GM19372 (cell line): ENCODE data around the gene KAZN.

Experiments used
- ATAC-seq: cut with Tn5 transposase; IDR thresholded peaks from one replicate; pipeline ENCODE4 v1.9.1; 2021; ENCODE audit warnings: mild to moderate bottlenecking, low read depth, moderate library complexity; ENCODE audit not compliant: unreplicated experiment

Gene KAZN

DNA sequence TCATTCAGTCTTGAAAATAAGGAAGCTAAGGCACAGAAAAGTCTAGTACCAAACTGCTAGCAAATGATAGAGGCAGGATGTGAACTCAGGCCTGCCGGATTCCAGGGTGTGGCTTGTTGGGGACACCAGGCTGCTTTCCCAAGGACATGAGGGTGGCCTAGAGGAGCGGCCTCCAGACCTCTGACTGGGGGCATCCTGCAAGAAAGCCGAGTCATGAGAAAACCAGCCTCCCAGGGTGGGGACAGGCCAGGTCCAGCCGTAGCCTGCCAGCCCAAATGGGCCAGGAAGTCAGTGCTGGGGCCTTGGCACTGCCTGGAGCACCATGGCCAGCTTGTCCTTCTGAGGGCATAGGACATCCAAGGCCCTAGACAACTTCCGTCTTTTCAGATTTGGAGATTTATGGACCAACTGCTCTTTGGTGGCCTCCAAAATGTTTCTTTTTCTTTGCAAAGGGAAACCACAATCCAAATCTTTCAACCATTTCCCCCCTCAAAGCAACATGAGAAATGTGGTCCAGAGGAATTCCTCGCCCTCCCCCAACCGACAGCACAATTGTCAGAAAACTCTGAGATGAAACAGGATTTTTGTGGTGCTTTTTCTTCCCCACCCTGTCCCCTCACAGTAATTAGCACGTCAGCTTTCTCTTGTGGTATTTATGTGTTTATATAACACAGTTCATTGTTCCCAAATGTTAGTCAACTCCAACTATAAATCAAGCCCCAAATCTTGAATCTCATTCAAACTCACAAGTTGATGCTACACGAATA, 212.3 kb downstream of the KAZN start:
- ATAC-seq = no peak

DNA sequence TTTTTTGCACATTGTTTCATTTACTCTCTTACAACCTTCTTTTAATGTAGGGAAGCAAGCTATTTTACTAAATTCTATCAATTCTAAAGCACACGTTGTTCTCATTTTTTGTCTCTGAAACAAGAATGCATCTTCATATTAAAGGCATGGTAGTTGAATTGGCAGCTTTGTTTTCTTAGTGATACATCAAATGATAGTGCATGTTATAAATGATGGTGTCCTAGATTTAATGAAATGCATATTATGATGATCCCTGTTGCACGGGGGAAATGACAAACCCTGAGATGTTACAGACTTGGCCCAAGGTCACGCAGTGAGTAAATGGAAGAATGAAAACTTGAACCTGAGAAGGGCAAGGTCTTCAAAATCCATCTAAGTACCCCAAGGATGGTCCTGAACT, 213.1 kb downstream of the KAZN start:
- ATAC-seq = no peak

DNA sequence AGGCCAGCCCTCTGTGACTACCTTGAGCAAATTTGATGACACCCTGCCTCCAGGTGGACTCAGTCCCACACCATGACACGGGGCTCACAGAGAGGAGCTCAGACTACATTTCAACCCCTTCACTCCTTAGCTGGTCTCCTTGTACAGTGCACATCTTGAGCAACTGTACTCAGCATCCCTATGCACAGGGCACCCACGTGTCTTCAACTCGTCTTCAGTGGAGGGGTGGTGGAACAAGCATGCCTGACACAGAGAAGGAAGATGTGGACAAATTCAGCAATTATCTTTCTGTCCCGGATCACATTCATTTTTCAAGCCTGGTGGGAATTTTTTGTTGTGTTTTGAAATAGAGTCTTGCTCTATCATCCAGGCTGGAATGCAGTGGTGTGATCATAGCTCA, 213.7 kb downstream of the KAZN start:
- ATAC-seq = no peak

DNA sequence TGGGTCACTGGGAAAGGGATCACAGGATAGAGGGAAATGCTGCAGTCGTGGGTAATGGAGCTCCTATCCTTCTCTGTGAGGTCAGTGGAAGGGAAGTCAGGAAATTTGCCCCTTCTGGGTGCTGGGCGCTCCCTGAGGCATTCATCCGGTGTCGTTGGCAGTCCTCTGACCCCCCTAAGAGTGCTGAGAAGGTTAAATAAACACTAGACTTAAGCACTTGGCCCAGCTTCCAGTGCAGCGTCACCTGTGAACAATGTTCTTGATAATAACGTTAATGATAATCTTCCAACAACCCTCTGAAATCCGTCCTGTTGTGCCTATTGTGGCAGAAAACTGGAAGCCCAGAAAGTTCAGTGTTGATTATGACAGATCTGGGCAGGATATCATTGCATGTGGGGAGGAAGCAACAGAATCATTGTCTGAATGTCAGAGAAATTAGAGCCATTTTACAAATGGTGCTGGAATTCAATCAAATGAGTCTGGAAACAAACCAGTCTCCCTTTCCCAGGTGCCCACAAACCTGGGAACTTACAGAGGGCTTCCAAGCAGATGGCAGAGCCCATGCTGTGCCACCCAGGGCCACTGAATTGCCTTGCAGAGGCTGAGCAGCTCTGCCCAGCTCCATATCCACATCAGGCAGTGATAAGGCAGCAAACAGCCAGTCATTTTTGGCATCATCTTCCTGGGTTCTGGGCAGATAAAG, 216.8 kb downstream of the KAZN start:
- ATAC-seq = no peak

DNA sequence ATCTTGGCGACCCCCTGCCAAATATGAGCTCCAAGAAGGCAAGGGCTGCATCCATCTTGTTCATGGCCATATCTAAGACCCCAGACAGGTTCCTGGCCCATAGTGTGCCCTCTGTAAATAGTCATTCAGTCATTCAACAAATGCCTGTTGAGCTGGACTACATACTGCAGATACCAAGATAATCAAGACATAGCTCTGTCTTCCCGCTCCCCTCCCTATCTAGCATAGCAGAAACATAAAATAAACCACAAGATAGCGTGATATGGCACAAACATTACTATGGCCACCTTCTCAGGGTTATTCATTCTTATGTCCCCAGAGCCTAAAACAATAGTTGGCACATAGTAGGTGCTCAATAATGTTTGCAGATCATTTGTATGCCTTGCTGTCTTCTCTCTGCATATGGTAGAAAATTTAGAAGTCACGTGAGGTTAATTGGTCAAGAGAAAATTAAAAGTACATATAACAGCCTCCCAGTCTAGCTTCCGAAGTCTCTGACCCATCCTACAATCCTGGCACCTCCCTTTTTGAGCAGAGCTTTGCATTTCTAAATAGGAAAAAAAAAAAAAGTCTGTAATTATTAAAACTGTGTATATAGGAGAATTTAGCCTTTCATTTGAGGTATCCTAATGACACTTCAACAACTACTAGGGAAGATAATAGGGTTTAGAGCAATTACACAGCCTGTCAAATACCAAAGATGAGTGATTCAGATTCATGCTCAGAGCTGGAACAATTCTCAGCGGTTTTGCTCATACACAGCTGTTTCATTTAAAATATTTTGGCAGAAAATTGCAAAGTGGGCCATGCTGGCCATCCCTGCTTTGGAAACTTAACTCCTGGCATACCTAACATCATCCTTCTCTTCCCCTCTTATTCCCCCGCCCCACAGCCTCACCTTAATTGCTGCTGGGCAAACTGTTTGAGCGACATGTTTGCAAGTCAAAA, 219.0 kb downstream of the KAZN start:
- no peak for ATAC-seq

DNA sequence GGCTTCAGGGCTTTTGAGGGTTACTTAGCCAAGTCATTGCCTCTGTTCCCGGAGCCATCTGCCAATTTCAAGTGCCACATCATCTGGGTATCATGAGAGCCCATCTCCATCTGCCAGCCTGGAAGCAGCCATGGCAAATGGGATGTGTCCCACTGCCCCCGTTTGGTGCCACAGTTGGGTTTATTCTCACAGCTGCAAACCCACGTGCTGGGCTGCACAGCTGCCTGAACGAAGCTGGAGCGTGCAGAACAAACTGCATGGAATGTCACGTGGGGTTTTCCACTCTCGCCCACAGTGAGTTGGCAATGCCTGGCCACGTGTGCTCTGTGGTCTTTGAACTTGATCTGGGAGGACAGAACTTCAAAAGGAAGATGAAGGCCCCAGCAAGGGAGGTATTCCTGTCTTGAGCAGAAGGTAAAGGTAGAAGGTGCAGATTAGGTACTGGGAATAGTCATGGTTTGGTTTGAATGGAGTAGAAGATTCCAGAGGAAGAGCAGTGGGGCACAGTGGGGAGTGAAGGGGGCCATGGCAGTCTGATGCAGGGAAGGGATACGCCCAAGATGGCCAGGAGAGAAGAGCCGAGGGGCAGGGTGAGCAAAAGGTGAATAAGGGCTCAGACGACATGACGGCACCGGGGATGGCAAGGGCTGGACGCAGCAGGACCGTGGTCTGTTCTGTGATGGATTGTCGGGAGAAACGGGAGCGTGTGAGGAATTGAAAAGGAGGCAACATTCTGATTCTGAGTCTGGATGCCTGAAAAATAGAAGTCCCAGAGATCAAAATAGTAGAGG, 222.0 kb downstream of the KAZN start:
- no peak for ATAC-seq

DNA sequence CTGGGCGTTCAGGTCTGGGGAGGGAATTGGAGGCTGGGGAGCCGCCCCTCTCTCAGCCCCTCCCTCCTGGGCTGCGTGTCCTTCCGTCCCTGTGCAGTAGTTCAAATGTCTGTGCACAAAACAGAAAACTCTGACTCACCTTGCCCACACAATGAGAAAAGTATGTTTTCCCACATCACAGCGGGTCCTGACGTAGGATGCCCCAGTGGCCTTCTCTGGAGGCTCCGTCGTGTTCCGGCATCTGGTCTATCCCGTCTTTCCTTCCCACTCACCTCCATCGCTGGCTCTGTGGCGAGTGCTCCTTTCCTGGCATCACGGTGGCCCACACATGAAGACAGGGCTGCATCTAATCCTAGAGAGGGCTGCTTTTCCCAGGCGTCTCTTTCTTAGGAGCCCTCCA, 224.0 kb downstream of the KAZN start:
- ATAC-seq = no peak

DNA sequence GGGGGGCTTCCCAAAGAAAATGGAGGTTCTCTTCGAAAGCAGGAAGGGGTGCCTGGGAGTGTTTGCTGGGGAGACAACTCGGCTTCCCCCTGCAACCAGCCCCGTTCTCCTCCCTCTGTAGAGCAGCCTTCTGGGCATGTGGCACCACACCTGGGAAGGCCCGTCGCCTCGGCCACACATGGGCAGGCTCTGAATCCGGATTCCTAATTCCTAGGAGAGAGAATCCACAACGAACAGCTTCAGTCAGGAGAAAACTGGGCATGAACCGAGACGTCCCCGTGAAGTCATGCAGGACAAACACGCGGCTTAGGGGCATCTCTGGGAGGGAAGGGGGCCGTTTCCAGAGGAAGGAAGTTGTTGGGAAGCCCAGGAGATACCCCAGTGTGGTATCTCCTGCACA, 224.5 kb downstream of the KAZN start:
- no peak for ATAC-seq

DNA sequence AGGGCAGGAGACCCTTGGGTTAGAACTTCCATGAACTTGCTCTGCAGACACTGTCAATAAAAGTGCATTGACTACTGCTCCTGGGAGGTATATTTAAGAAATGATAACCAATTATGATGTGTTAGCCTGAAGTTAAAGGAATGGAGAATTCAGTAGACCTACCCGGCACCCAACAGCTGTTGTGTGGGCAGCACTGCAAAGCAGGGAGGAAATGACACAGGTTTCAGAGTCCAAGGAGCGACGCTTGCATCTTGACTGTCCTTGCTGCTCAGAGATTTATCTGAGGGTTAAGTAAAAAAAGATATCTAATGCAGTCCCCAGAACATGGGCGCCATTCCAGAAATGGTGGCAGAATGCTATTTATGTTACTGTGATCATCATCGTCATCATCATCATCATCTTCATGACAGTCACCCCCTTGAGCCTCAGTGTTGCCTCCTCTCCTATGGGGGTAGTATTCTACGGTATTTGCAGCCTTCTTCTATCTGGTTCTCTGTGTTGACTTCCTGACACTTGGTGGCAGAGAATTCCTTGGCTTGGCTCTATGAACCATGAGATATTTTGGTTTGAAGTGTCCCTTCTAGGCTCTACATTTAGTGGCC, 225.9 kb downstream of the KAZN start:
- no peak for ATAC-seq

DNA sequence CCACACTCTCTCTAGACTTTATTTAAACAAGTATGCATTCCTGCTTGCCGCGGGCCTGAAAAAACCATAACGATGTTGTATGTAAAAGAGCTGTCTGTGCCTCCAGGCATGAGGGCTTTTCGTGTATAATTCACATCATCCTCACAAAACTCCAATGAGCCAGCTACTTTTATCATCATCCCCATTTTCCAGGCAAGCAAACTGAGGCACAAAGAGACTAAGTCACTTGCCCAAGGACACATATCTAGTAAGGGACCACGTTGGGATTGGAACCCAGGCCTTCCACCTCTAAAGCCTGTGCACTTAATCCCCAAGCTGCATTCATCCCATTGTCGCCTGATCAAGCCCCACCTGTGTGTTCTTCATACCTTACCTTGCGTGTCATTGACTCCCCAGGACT, 226.9 kb downstream of the KAZN start:
- ATAC-seq = no peak

DNA sequence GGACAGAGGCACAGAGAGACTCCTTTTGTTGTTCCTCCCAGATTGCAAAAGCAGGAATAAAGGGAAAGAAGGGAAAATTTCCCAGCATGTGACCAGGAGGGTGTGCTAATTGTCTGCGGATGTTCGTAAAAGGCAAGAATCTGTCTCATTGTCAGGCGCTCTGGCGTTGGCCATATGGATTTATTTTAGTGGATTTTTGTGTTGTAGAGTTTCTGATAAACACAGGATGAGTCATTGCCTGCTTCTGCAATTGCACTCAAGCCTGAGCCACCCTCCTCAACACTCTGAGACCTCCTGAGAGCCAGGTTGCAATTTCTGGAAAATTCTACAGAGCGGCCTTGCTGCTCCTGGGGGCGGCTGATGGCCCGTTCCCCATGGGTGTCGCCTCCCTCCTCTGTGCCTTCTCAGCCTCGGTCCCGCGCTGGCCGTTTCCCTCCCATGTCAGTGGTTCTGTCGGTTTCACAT, 227.7 kb downstream of the KAZN start:
- ATAC-seq = no peak

DNA sequence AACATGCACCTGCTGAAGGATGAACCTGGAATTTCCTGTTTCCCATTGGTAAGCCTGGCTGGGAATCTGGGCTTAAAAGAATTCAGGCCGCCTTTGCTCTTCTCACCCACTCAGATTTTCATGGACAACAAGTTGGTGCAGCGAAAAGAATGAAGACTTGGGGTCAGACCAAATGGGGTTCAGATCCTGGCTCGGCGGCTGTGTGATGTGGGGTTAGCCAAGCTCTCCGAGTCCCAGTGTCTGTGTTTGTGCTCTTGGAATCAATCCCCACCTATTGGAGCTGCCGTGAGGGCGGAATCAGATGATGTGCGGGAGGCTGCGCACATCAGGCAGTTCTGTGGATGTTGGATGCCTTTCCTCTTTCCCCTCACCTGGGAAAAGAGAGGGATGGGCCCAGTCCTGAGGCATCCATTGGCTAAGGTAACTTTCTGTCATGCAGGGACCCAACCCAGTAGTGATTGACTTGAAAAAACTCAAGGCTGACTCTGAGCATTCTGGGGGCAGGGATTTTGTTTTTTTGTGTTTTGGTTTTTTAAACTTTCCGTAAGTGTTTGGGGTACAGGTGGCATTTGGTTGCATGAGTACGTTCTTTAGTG, 228.3 kb downstream of the KAZN start:
- no peak for ATAC-seq

DNA sequence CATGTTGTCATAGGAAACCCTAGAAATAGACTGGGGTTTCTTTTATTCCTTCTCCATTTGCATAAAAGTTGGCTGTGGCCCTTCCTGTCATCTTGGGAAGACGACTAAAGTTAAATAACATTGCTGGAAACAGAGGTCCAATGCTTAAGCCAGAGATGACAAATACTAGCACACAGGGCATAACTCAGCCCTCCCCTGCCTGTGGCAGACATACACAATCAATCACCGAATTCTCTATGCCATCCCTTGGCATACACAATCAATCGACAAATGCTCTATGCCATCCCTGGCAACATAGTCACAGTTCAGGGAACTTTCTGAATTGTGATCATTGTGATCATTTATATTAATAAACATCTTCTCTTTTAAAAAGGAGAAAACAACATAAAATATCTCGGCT, 229.4 kb downstream of the KAZN start:
- no peak for ATAC-seq

DNA sequence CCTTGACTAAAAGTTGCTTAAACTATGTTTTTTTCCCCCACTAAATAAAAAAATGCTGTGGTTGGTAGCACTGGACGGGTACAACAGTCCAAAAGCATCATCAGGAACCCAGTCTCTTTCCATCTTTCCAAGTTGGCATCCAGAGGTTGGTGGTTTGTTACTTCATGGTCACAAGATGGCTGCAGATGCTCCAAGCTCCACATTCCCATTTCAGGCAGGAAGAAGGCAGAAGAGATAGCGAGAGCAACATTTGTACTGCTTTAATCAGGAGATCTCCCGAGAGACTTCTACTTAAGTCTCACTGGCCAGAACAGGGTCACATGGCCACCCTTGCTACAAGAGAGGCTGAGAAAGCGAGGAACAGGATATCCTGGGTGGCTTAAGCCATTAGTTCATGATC, 230.2 kb downstream of the KAZN start:
- no peak for ATAC-seq

DNA sequence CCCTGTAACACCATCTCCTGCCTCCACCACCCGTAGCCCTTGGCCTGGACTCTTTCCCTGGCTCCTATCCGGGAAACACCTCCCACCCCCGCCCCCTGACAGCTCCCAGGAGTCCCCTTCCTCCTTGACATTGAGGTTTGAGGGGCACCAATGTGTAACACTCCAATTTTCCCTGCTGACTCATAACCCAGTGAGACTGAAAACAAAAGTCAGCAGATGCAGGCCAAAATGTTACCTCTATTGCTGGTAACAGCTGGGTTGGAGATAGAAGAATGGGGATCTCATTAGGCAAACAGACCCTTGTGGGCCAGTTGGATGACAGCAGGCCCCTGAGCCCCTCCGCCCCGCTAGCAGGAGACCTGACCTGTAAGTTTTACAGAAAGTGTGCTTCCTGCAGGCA, 237.2 kb downstream of the KAZN start:
- no peak for ATAC-seq

DNA sequence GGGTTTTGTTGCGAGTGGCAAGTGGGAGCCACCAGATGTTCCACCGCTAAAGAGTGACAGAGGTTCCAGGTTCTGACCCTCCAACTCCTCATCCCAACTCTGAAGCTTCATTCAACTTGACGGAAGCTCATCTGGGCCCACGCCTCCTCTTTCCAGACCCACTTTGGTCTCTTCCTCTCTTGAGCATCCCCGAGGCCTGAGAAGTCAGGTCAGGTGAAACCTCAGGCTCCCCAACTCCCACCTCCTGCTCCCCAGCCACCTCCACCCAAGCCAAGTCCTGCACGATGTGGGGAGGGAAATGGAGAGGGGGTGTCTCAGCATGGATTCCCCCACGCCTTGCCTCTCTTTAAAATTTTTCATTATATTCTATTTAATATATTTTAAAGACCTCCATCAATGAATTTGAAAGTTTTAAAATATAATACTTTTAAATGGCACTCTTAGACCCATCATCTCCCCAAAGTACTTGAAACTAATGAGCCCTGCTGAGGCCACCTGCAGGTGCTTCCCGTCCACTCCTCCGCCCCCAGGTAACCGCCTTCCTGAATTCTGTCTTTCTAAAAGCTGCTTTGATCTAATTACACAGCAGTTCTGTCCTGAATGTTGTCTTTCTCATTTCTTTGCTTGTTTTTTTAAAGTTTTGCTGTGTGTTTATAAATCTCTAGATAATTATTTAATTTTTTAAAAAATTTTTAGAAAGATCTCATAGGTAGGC, 238.1 kb downstream of the KAZN start:
- ATAC-seq = no peak

DNA sequence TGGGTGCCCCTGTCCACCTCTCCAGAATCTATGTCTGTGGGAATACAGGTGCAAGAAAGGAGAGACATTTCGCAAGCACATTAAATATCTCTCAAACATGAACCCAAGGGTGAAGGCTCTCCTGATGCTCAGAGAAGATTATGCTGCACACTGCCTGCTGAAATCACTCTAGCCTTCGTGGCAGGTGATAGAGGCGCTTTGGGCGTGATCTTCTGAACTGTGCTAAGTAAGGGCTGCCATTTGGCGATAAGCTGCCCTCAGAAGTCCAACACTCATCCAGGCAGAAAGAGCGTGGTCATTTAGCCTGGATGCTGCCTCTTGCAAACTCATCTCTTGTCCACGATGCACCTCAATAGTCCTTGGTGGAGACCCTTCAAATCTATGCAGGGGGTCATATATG, 241.9 kb downstream of the KAZN start:
- no peak for ATAC-seq

DNA sequence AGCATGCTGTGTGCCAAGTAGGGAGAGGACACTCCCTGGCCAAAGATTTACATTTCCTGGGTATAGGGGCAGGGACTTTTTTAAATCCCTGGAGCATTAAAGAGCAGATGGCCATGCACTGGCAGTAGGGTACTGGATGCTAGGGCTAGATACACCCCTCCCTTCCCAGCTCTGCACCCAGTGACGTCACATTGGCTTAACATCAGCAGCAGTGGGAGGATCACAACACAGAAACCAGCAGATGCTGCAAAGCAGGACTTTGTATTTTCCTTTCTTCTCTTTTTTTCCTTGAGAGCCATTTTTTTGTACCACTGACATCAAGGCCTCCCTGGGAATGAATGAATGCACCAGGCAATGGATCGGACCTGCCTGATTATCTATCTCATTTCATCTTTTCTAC, 243.0 kb downstream of the KAZN start:
- ATAC-seq = no peak

DNA sequence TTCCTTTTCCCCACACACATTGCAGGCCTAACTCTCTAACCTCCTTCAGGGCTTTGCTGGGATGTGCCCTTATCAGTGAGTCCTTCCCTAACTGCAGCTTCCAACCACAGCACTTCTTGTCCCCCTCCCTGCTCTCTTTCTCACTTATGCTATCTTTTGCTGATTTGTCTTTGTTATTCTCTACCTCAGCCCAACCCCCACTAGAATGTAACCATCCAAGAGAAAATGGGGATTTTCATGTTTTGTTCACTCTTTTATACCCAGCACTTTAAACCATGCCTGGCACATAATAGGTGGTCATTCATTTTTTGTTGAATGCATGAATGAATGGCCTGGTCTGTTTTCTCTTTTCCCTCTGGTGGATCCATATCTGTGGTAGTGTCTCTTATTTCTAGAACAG, 243.5 kb downstream of the KAZN start:
- ATAC-seq = no peak
